NCI-H2227 (cell line): ENCODE results near the gene MAPK8IP1.
"Not testable (repeated sequence)": the region's sequence is repeated elsewhere in the genome, so short reads cannot be mapped to it uniquely, and the experiment has no call there.

Experiments used
- DNase-seq: peaks from one replicate; lab custom pipeline; 2025; ENCODE audit not compliant: unreplicated experiment; lab: John Stamatoyannopoulos, UW

The MAPK8IP1 gene

GRCh38 chr11:45889555-45889954 lies 4.1 kb downstream of the MAPK8IP1 start:
- no peak for DNase-seq

- DNase-seq = no peak
These were observed 4.5 kb downstream of the MAPK8IP1 start for GRCh38 chr11:45889966-45890365.

GRCh38 chr11:45890886-45891550 lies 5.6 kb downstream of the MAPK8IP1 start:
- no peak for DNase-seq

GRCh38 chr11:45892856-45893255 lies 7.4 kb downstream of the MAPK8IP1 start:
- no peak for DNase-seq

GRCh38 chr11:45894555-45895247 lies 9.2 kb downstream of the MAPK8IP1 start:
- DNase-seq = no peak

GRCh38 chr11:45895553-45896259 lies 10.3 kb downstream of the MAPK8IP1 start:
- no peak for DNase-seq

GRCh38 chr11:45896422-45896984 lies 11.1 kb downstream of the MAPK8IP1 start:
- DNase-seq = peak; percentile 79

- no peak for DNase-seq
These were observed 12.1 kb downstream of the MAPK8IP1 start for GRCh38 chr11:45897556-45897955.

GRCh38 chr11:45899086-45899447 lies 13.6 kb downstream of the MAPK8IP1 start:
- DNase-seq = no peak

GRCh38 chr11:45899448-45900174 lies 14.2 kb downstream of the MAPK8IP1 start:
- DNase-seq = peak; percentile 96

GRCh38 chr11:45900175-45900800 lies 14.8 kb downstream of the MAPK8IP1 start:
- DNase-seq = not testable (repeated sequence)

GRCh38 chr11:45900916-45901617 lies 15.6 kb downstream of the MAPK8IP1 start:
- peak; percentile 20 for DNase-seq

- no peak for DNase-seq
These were observed 16.2 kb downstream of the MAPK8IP1 start for GRCh38 chr11:45901626-45902025.

GRCh38 chr11:45902452-45903380 lies 17.3 kb downstream of the MAPK8IP1 start:
- DNase-seq = no peak

- no peak for DNase-seq
These were observed 19.0 kb downstream of the MAPK8IP1 start for GRCh38 chr11:45904309-45904915.

GRCh38 chr11:45905095-45905494 lies 19.6 kb downstream of the MAPK8IP1 start:
- DNase-seq = no peak

GRCh38 chr11:45905576-45905975 lies 20.1 kb downstream of the MAPK8IP1 start:
- not testable (repeated sequence) for DNase-seq

- no peak for DNase-seq
These were observed 20.7 kb downstream of the MAPK8IP1 start for GRCh38 chr11:45906096-45906682.
